Nephron progenitor cell (in vitro differentiated cells): ENCODE measurements around the gene ATP10D.

Experiments used
- DNase-seq: peaks from one replicate; pipeline ENCODE4 v3.0.0; 2021
- H3K27ac Mint-ChIP-seq: 2 replicates; pipeline ENCODE4 v1.8.0; 2021; ENCODE audit warnings: mild to moderate bottlenecking, moderate library complexity, mixed read lengths
- H3K27me3 Mint-ChIP-seq: 2 replicates; pipeline ENCODE4 v1.8.0; 2021; ENCODE audit warnings: mild to moderate bottlenecking, low read depth, mixed read lengths; ENCODE audit not compliant: poor library complexity
- H3K36me3 Mint-ChIP-seq: 2 replicates; pipeline ENCODE4 v1.8.0; 2021; ENCODE audit warnings: low read depth, mixed read lengths
- H3K4me1 Mint-ChIP-seq: 2 replicates; pipeline ENCODE4 v1.8.0; 2021; ENCODE audit warnings: mixed read lengths
- H3K4me3 Mint-ChIP-seq: 2 replicates; pipeline ENCODE4 v1.8.0; 2021; ENCODE audit warnings: mild to moderate bottlenecking, moderate library complexity, mixed read lengths
- H3K9me3 Mint-ChIP-seq: 2 replicates; pipeline ENCODE4 v1.8.0; 2021; ENCODE audit warnings: mild to moderate bottlenecking, moderate library complexity, mixed read lengths
- CTCF ChIP-seq: fragments of 200-600 bp; sonication (generic); IDR thresholded peaks from 2 replicates; pipeline ENCODE4 v1.5.0; 2021; ENCODE audit warnings: antibody characterized with exemption

ATP10D gene

GRCh38 chr4:47485047-47485692 is at the start of gene ATP10D:
ATP10D (plus strand) TSS chr4:47485275; CDS start chr4:47512541, 27,266 bp downstream.
- peaks cover 10% of the 10 kb centered on the region for H3K9me3 Mint-ChIP-seq
- TF ChIP-seq CTCF: no peak
- peaks cover 21% of the 10 kb centered on the region for H3K4me1 Mint-ChIP-seq
- DNase-seq: peak; percentile 96
- peak within 1 kb of the TSS; percentile 96 for H3K4me3 Mint-ChIP-seq
- peaks cover 9% of the 10 kb centered on the region for H3K27me3 Mint-ChIP-seq
- H3K36me3 Mint-ChIP-seq: peaks cover 6% of the 10 kb centered on the region
- H3K27ac Mint-ChIP-seq: peak within 1 kb of the TSS; percentile 94

GRCh38 chr4:47442980-47443379 is 42.1 kb upstream of the ATP10D start:
- DNase-seq: no peak
- no peak overlapping the region for H3K4me3 Mint-ChIP-seq
- no peaks in the 10 kb centered on the region for H3K9me3 Mint-ChIP-seq

GRCh38 chr4:47444031-47444430 is 41.0 kb upstream of the ATP10D start:
- Mint-ChIP-seq H3K36me3 (no peaks in the 10 kb centered on the region), H3K27ac (no peak overlapping the region), H3K9me3 (no peaks in the 10 kb centered on the region), H3K4me1 (no peaks in the 10 kb centered on the region), H3K4me3 (no peak overlapping the region), H3K27me3 (peaks cover 3% of the 10 kb centered on the region)
- no peak for DNase-seq
- no peak for TF ChIP-seq CTCF

More at GRCh38 chr4:47442980-47443379, 42.1 kb upstream of the ATP10D start:
- Mint-ChIP-seq H3K27ac (no peak overlapping the region), H3K4me1 (no peaks in the 10 kb centered on the region), H3K36me3 (no peaks in the 10 kb centered on the region), H3K27me3 (peaks cover 3% of the 10 kb centered on the region)
- TF ChIP-seq CTCF: no peak

GRCh38 chr4:47451657-47452056 is 33.4 kb upstream of the ATP10D start:
- DNase-seq: no peak
- no peak overlapping the region for H3K27ac Mint-ChIP-seq
- TF ChIP-seq CTCF: no peak
- no peaks in the 10 kb centered on the region for H3K9me3 Mint-ChIP-seq
- no peak overlapping the region for H3K4me3 Mint-ChIP-seq
- peaks cover 3% of the 10 kb centered on the region for H3K27me3 Mint-ChIP-seq
- peaks cover 29% of the 10 kb centered on the region for H3K36me3 Mint-ChIP-seq
- no peaks in the 10 kb centered on the region for H3K4me1 Mint-ChIP-seq

GRCh38 chr4:47462799-47463234 is 22.3 kb upstream of the ATP10D start:
- Mint-ChIP-seq H3K27me3 (peaks cover 3% of the 10 kb centered on the region), H3K9me3 (no peaks in the 10 kb centered on the region), H3K4me3 (peak overlapping the region; percentile 87), H3K27ac (peak overlapping the region; percentile 37), H3K4me1 (peaks cover 28% of the 10 kb centered on the region), H3K36me3 (peaks cover 20% of the 10 kb centered on the region)
- no peak for DNase-seq
- no peak for TF ChIP-seq CTCF
